Measurements from ENCODE around the gene MID1.

DNA sequence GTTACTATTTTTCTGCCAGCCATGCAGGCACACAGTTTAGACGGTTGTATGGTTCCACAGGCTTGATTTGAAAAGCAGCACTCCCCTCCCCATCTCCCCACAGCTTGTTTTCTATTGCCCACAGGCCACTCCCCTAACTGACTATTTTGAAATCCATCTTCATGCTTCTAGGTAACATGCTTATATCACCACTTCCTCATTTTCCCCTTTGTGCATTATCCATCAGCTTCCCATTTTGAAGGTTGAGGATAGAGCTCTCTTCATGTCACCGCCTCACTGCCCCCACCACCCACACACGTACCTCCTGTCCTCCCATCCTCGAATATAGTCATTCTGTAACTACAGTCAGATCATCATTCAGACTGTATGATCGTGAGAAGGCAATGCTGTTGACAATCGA lies 224.7 kb downstream of the MID1 start:
- TF ChIP-seq POLR2A (IDR thresholded peaks at IDR 0.05) (no peak), POLR2AphosphoS5 (IDR thresholded peaks at IDR 0.05) (no peak)
- TF ChIP-seq, protein P1, sequence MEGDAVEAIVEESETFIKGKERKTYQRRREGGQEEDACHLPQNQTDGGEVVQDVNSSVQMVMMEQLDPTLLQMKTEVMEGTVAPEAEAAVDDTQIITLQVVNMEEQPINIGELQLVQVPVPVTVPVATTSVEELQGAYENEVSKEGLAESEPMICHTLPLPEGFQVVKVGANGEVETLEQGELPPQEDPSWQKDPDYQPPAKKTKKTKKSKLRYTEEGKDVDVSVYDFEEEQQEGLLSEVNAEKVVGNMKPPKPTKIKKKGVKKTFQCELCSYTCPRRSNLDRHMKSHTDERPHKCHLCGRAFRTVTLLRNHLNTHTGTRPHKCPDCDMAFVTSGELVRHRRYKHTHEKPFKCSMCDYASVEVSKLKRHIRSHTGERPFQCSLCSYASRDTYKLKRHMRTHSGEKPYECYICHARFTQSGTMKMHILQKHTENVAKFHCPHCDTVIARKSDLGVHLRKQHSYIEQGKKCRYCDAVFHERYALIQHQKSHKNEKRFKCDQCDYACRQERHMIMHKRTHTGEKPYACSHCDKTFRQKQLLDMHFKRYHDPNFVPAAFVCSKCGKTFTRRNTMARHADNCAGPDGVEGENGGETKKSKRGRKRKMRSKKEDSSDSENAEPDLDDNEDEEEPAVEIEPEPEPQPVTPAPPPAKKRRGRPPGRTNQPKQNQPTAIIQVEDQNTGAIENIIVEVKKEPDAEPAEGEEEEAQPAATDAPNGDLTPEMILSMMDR (IDR thresholded peaks at IDR 0.05): no peak

All from breast epithelium (tissue), 3 donors.